GM12872 (cell line): ENCODE results near the gene YES1.

Experiments used
- CTCF ChIP-seq: IDR thresholded peaks from 3 replicates; pipeline ENCODE4 v1.5.1; 2011; ENCODE audit warnings: low read depth, mild to moderate bottlenecking, low read length, moderate library complexity; ENCODE audit not compliant: insufficient read depth

Gene YES1

GRCh38 chr18:811182-811891 lies 705 bp downstream of the YES1 start:
- no peak for TF ChIP-seq CTCF

GRCh38 chr18:809985-810642 lies 1.9 kb downstream of the YES1 start:
- TF ChIP-seq CTCF: no peak

GRCh38 chr18:808502-808901 lies 3.5 kb downstream of the YES1 start:
- TF ChIP-seq CTCF: no peak

- TF ChIP-seq CTCF: no peak
Measured at GRCh38 chr18:808086-808485, 4.0 kb downstream of the YES1 start.

GRCh38 chr18:805755-806110 lies 6.3 kb downstream of the YES1 start:
- no peak for TF ChIP-seq CTCF

- no peak for TF ChIP-seq CTCF
Measured at GRCh38 chr18:805008-805754, 6.9 kb downstream of the YES1 start.

- no peak for TF ChIP-seq CTCF
Measured at GRCh38 chr18:801137-801536, 10.9 kb downstream of the YES1 start.
